Right ventricle myocardium inferior (tissue), 1 donor: ENCODE measurements around the gene EGFLAM. TPM values are rescaled to one million over a fixed set of nuclear protein-coding genes. Genes with fewer than 3 reads are reported as not detected.
"Not testable (repeated sequence)": the region's sequence is repeated elsewhere in the genome, so short reads cannot be mapped to it uniquely, and the experiment has no call there.

Source experiments
- ATAC-seq: fragments of 200-7000 bp; cut with Tn5 transposase; one replicate; pipeline ENCODE4 v1.9.1; 2020; ENCODE audit warnings: mild to moderate bottlenecking, moderate library complexity
- DNase-seq: peaks from one replicate; pipeline ENCODE4 v3.0.0; 2021; ENCODE audit errors: missing footprints
- intact Hi-C: fragments of 100-400 bp; cut with DNase I; formaldehyde crosslinking; loops from one replicate; pipeline ENCODE4 v1.11.0; 2022
- total RNA-seq: library from RNA; stranded (reverse); fragmentation: NEBNext Ultra II Directional; extraction: Animal tissue kit (Norgen Biotek cat#: 25700); gene quantifications from one replicate; pipeline ENCODE4 v1.2.1, GENCODE V29; 2021
- donor health status: DM: no; HTN: yes; CAD: no; lungs with severe emphysema.

Gene EGFLAM
- total RNA-seq, 1 donor from 2014 or later: 8.8 TPM

DNA sequence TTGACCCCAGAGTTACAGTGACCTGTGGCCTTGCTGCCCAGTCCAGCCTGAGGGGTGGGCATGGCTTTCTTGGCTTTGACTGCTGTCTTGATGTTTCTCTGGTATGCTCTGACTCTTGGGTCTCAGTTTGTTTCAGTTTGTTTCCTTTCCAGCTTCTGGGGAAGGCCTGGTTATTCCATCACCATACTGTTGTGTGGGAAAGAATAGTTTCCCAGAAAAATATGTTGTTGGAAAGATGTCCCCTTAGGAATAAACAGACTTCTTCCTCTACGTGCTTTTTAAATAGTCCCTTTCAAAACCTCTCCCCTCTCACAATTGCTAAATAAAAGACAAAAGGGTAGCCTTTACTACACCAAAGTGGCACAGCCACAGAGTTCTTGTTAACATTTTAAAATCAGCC lies 49.5 kb downstream of the EGFLAM start:
- DNase-seq (no peak), ATAC-seq (no peak)
- intact Hi-C loops: loop anchor here (5.0 kb wide), 1 partner anchor 41 kb away; no protein-coding TSS in a partner anchor

DNA sequence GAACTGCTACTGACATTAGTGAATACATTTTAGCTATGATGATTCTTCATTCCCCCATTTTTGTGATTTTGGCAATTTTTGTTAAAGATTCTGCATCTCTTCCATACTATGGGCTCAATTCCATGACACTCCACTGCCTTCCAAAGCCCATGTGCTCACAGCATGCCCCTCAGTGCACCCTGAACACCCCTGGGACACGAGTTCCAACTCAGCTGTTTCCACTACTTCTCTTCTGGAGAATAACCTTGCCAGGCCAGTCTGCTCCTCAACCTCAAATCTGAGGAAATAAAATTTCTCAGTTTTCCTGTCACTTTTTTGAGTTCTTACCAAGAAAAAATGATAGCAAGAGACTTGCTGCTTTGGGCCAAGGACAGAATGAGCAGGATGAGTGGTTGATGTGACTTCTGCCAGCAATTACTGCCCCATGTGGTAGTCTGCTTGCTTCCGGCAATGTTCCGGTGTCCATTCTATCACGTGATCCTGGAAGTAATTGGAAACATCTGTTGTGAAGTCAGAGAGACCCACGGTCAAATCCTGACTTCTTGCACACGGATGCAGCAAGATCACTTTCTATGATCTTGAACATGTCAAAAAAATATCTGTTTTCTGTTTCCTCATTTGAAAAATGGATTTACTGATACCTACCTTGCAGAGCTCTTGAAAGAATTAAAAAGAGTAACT lies 58.3 kb downstream of the EGFLAM start:
- DNase-seq (no peak), ATAC-seq (peak; percentile 85)
- intact Hi-C loops: no loop called here

GRCh38 chr5:38317868-38318267 lies 59.5 kb downstream of the EGFLAM start:
- intact Hi-C loops: no loop called here
- DNase-seq (no peak), ATAC-seq (no peak)

GRCh38 chr5:38319491-38319890 lies 61.1 kb downstream of the EGFLAM start:
- DNase-seq (no peak), ATAC-seq (no peak)
- intact Hi-C loops: no loop called here

- ATAC-seq (peak; percentile 16), DNase-seq (peak; percentile 60)
- intact Hi-C loops: no loop called here
Observed at GRCh38 chr5:38321978-38322377, 63.6 kb downstream of the EGFLAM start.

DNA sequence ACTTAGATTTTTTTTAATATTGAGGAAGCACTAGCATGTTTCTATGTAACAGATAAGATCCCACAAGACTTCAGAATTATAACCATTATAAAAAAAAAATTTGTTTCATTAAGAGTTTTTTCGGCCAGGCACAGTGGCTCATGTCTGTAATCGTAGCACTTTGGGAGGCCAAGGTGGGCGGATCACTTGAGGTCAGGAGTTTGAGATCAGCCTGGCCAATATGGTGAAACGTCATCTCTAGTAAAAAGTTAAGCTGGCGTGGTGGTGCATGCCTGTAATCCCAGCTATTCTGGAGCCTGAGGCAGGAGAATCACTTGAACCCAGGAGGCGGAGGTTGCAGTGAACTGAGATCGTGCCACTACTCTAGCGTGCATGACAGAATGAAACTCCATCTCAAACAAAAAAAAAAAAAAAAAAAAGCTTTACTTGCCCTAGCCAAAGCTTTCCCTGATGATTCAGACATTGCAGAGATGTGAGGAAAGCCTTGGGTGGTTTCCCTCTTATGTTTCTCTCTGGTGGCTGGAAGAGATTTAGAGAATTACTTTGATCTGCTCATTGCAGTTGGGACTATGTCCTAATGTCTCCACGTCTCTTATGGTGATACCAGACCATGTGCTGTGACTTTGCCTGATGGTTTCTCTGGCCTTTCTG lies 65.4 kb downstream of the EGFLAM start:
- peak; percentile 64 for ATAC-seq
- DNase-seq: no peak
- intact Hi-C loops: no loop called here

DNA sequence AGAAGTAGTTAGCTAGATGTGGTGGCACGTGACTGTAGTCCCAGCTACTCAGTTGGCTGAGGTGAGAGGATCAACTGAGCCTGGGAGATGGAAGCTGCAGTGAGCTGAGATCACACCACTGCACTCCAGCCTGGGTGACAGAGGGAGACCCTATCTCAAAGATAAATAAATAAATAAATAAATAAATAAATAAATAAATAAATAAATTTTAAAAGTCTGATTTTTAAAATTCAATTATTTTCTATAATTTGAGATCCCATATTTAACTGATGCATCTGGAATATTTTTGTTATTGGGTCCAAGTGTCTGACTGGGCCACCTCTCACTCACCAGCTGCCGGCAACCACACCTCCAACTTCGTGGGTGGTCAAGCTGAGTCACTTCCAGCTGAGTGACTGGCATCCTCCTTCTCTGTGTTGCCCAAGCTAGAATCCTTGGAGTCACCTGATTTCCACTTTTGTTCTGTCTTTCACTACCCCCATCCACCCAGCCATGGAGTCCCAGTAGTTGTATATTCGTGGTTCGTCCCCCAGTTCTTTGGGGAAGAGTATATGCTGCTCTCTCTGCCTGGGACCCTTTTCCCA lies 70.9 kb downstream of the EGFLAM start:
- DNase-seq: no peak
- ATAC-seq: no peak
- intact Hi-C loops: no loop called here

DNA sequence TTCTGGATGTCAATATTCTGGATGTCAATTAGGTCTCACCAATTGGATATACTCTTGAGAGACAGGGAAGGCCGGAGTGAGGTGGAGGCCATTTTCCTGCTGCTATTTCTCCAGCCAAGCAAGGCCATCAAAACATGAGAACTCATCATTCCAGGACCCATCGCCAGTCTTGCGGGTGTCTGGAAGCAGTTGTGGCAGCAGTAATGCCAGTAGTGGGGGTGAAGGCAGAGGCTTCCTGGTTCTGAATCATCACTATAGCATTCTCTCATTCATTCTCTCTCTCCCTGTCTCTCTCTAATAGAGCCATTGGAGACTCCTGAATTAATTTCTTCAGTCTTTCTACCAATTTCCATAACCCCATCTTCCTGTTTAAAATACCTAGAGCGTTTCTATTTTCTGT lies 71.8 kb downstream of the EGFLAM start:
- DNase-seq: no peak
- intact Hi-C loops: no loop called here
- no peak for ATAC-seq

- intact Hi-C loops: no loop called here
- no peak for ATAC-seq
- no peak for DNase-seq
Observed at GRCh38 chr5:38331831-38332230, 73.5 kb downstream of the EGFLAM start.

DNA sequence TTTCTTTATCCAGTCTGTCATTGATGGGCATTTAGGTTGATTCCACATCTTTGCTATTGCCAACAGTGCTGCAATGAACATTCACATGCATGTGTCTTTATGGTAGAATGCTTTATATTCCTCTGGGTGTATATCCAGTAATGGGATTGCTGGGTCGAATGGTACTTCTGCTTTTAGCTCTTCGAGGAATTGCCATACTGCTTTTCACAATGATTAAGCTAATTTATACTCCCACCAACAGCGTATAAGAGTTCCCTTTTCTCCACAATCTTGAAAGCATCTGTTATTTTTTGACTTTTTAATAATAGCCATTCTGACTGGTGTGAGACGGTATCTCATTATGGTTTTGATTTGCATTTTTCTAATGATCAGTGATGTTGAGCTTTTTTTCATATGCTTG lies 74.8 kb downstream of the EGFLAM start:
- DNase-seq, ATAC-seq, intact Hi-C loops: not testable (repeated sequence)

DNA sequence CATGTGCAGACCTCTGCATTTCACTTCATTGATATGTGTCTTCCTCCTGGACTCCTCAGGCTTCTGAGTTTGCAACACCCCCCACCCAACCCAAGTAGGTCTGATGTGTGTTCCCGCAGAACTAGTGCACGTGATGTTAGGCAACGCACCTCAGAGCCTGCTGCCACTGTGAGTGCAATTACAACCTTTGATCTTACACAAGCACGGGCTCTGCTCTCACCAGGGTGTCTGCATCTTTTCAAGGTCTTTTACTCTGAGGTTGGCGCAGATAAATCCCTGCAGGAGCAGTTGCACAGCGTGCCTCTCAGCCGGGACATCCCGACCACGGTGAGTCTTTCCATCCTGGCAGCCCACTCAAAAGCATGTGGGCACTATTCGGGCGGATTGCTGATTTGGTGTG lies 80.1 kb downstream of the EGFLAM start:
- ATAC-seq (no peak), DNase-seq (no peak)
- intact Hi-C loops: no loop called here

- DNase-seq (no peak), ATAC-seq (no peak)
- intact Hi-C loops: no loop called here
Observed at GRCh38 chr5:38339446-38339845, 81.1 kb downstream of the EGFLAM start.

GRCh38 chr5:38341056-38341455 lies 82.7 kb downstream of the EGFLAM start:
- no peak for DNase-seq
- intact Hi-C loops: no loop called here
- no peak for ATAC-seq

DNA sequence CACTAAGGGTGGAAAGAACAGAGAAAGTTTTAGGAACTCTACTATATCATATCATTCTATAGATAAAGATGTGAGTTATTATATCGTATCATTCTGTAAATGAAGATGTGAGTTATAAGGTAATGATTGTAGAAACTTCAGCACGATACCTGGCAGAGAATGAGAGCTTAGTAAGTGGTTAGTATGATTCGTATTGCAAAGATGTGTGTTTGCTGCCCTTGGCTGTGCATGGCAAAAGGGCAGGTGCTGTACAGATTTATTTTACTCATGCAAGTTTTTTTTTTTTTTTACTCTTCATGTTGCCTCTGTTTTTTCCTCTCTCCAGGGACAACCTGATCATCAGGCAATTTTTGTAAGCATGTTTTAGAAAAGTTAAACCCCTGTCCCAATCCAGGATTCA lies 83.3 kb downstream of the EGFLAM start:
- ATAC-seq (no peak), DNase-seq (no peak)
- intact Hi-C loops: no loop called here

- DNase-seq (no peak), ATAC-seq (no peak)
- intact Hi-C loops: no loop called here
Observed at GRCh38 chr5:38342261-38342660, 83.9 kb downstream of the EGFLAM start.

- intact Hi-C loops: no loop called here
- ATAC-seq (no peak), DNase-seq (no peak)
Observed at GRCh38 chr5:38344891-38345290, 86.5 kb downstream of the EGFLAM start.

GRCh38 chr5:38346593-38346992 lies 88.2 kb downstream of the EGFLAM start:
- ATAC-seq: no peak
- DNase-seq: no peak
- intact Hi-C loops: no loop called here

DNA sequence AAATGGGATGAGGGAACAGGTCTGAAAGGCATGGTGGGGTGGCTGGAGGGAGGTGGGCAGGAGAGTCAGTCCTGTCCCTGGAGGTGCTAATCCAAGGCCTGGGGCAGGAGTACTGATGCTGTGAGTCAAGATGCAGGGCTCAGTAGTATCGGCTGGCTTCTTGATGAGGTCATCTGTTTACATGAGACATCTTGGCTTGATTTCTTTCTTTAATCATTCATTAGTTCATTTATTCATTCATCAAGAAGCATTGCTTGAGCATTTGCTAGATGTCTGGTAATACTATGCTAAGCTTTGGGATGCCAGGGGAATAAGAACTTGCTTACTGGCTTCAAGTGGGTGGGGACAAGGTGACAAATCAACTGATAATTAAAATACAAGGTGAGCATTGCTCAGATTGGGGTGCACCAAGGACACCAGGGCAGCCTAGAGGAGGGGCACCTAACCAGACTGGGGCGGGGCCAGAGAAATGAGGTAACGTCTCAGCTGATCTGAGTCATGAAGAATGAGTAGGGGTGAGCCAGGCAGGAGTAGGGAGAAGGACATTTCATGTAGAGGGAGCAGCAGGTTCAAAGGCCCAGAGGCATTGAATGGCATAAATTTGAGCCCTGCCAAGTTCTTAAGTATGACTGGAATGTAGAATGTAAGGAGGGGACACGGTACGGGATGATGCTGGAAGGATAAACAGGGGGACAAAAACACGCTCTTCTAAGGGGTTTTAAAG lies 88.8 kb downstream of the EGFLAM start:
- intact Hi-C loops: no loop called here
- ATAC-seq (no peak), DNase-seq (no peak)

DNA sequence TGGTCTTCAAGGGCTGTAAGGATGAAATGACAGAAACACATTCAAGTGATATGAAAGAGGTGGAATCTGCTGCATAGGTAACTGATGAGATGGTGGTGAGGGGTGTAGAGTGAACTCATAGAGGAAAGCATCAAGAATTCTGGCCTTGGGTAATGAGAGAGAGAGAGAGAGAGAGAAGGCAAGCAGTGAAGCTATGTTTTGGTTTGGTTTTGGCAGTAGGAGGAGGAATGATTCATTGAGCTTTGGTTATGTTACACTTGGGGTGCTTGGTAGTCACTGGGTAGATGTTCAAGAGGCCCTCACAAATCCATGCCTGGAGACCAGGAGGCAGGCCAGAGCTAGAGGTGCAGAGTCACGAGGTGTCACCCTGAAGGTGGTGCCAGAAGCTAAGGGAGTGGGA lies 89.5 kb downstream of the EGFLAM start:
- intact Hi-C loops: no loop called here
- DNase-seq: no peak
- no peak for ATAC-seq
